ENCODE results near the gene CDC123. TPM values are rescaled to one million over a fixed set of nuclear protein-coding genes. Genes with fewer than 3 reads are reported as not detected.
"Not testable (repeated sequence)": the region's sequence is repeated elsewhere in the genome, so short reads cannot be mapped to it uniquely, and the experiment has no call there.

Gene CDC123
- total RNA-seq, 1 donor: 93.0 TPM

- DNase-seq (ENCODE audit: low read depth): no peak
- H3K4me3 ChIP-seq (ENCODE audit: low read depth, low read length): no peak overlapping the region
- TF ChIP-seq, protein P1, sequence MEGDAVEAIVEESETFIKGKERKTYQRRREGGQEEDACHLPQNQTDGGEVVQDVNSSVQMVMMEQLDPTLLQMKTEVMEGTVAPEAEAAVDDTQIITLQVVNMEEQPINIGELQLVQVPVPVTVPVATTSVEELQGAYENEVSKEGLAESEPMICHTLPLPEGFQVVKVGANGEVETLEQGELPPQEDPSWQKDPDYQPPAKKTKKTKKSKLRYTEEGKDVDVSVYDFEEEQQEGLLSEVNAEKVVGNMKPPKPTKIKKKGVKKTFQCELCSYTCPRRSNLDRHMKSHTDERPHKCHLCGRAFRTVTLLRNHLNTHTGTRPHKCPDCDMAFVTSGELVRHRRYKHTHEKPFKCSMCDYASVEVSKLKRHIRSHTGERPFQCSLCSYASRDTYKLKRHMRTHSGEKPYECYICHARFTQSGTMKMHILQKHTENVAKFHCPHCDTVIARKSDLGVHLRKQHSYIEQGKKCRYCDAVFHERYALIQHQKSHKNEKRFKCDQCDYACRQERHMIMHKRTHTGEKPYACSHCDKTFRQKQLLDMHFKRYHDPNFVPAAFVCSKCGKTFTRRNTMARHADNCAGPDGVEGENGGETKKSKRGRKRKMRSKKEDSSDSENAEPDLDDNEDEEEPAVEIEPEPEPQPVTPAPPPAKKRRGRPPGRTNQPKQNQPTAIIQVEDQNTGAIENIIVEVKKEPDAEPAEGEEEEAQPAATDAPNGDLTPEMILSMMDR (IDR thresholded peaks at IDR 0.05; ENCODE audit: insufficient read depth, low read length): no peak
Measured at GRCh38 chr10:12243864-12244620, 48.1 kb downstream of the CDC123 start.

DNA sequence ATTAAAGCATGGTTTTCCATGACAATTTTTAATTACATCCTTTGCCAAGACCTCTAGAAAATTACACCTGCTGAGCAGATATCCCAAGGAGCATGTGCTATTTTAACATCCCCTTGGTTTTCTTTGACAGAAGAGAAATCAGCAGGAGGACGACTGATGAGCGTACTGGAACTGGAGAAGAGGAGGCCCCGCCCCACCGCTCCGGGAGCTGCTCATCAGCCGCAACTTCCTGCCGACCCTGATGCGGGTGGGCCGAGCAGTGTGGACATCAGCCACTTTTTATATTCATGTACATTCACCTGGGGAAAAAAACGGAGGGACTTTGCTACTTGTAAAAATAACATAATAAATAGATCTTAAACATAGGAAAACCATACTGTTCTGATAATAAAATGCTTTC lies 54.2 kb downstream of the CDC123 start:
- no peak overlapping the region for H3K4me3 ChIP-seq (ENCODE audit: low read depth, low read length)
- TF ChIP-seq, protein P1 (IDR thresholded peaks at IDR 0.05; ENCODE audit: insufficient read depth, low read length): no peak
- no peak for DNase-seq (ENCODE audit: low read depth)

DNA sequence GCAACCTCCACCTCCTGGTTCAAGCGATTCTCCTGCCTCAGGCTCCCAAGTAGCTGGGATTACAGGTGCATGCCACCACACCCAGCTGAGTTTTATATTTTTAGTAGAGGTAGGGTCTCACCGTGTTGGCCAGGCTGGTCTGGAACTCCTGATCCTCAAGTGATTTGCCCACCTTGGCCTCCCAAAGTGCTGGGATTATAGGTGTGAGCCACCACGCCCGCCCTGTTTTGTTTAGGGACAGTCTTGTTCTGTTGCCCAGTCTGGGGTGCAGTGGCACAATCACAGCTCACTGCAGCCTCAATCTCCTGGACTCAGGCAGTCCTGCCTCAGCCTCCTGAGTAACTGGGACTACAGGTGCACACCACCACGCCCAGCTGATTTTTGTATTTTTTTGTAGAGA lies 54.7 kb downstream of the CDC123 start:
- DNase-seq (ENCODE audit: low read depth); H3K4me3 ChIP-seq (ENCODE audit: low read depth, low read length): not testable (repeated sequence)

DNA sequence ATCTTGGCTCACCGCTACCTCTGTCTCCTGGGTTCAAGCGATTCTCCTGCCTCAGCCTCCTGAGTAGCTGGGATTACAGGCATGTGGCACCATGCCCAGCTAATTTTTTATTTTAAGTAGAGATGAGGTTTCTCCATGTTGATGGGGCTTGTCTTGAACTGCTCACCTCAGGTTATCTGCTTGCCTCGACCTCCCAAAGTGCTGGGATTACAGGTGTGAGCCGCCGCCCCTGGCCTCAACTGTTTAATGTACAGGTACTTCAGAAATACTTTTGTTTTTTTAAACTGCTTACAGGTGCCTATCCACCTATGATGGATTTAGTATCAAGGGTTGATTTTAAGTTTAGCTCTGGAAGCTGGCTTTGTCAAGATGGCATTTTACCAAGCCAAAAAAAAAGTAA lies 55.6 kb downstream of the CDC123 start:
- DNase-seq (ENCODE audit: low read depth): no peak
- TF ChIP-seq, protein P1 (IDR thresholded peaks at IDR 0.05; ENCODE audit: insufficient read depth, low read length): no peak
- H3K4me3 ChIP-seq (ENCODE audit: low read depth, low read length): no peak overlapping the region

GRCh38 chr10:12252882-12253546 lies 57.0 kb downstream of the CDC123 start:
- DNase-seq (ENCODE audit: low read depth): no peak
- TF ChIP-seq, protein P1 (IDR thresholded peaks at IDR 0.05; ENCODE audit: insufficient read depth, low read length): peak; percentile 8
- no peak overlapping the region for H3K4me3 ChIP-seq (ENCODE audit: low read depth, low read length)

GRCh38 chr10:12255048-12255447 lies 59.1 kb downstream of the CDC123 start:
- no peak overlapping the region for H3K4me3 ChIP-seq (ENCODE audit: low read depth, low read length)
- no peak for DNase-seq (ENCODE audit: low read depth)

GRCh38 chr10:12259988-12260387 lies 64.0 kb downstream of the CDC123 start:
- no peak overlapping the region for H3K4me3 ChIP-seq (ENCODE audit: low read depth, low read length)
- TF ChIP-seq, protein P1 (IDR thresholded peaks at IDR 0.05; ENCODE audit: insufficient read depth, low read length): no peak
- no peak for DNase-seq (ENCODE audit: low read depth)

More at GRCh38 chr10:12255048-12255447, 59.1 kb downstream of the CDC123 start:
- TF ChIP-seq, protein P1 (IDR thresholded peaks at IDR 0.05; ENCODE audit: insufficient read depth, low read length): no peak

All from fibroblast of the aortic adventitia (primary cell).